PC-3 (cell line): Measurements from ENCODE around the gene PTGES3L. TPM values are rescaled to one million over a fixed set of nuclear protein-coding genes. Genes with fewer than 3 reads are reported as not detected.

Source experiments
- ATAC-seq: fragments of 200-7000 bp; cut with Tn5 transposase; 2 replicates; pipeline ENCODE4 v1.9.1; 2020; ENCODE audit warnings: mild to moderate bottlenecking, moderate library complexity
- BruUV-seq: library from RNA; stranded (reverse); fragments of 400-500 nt; replicated peaks from 2 replicates; lab custom pipeline; 2021; lab: Mats Ljungman, UMichigan
- CTCF ChIA-PET: fragments of 300-600 bp; sonication (Branson Sonifier 250); formaldehyde crosslinking; loops from one replicate; lab custom pipeline; 2022; ENCODE audit warnings: antibody characterized with exemption; lab: Charles Lee
- POLR2A ChIA-PET: fragments of 300-600 bp; sonication (Branson Sonifier 250); formaldehyde crosslinking; loops from one replicate; lab custom pipeline; 2022; ENCODE audit warnings: antibody characterized with exemption; ENCODE audit not compliant: unreplicated experiment; lab: Charles Lee
- DNase-seq: peaks from one replicate; pipeline ENCODE4 v3.0.0-alpha.2; 2015
- H2AFZ ChIP-seq: fragments of 300-600 bp; sonication (generic); 2 replicates; pipeline ENCODE4 v1.6.0; 2016; ENCODE audit warnings: antibody characterized with exemption, low read length
- H3F3A ChIP-seq: fragments of 300-600 bp; sonication (generic); one replicate; pipeline ENCODE4 v1.6.0; 2017; ENCODE audit warnings: antibody characterized with exemption, low read length, control low read depth, mild to moderate bottlenecking; ENCODE audit not compliant: unreplicated experiment
- H3K27ac ChIP-seq: fragments of 300-600 bp; sonication (generic); 2 replicates; pipeline ENCODE4 v1.5.1; 2016; ENCODE audit warnings: mild to moderate bottlenecking, low read length
- H3K27me3 ChIP-seq: fragments of 300-600 bp; sonication (generic); 2 replicates; pipeline ENCODE4 v1.6.1; 2016; ENCODE audit warnings: low read length, mixed read lengths
- H3K36me3 ChIP-seq: fragments of 300-600 bp; sonication (generic); 2 replicates; pipeline ENCODE4 v1.6.1; 2016; ENCODE audit warnings: low read depth, mixed run types, low read length, mixed read lengths
- H3K4me1 ChIP-seq: fragments of 300-600 bp; sonication (generic); 2 replicates; pipeline ENCODE4 v1.5.1; 2016; ENCODE audit warnings: low read length; ENCODE audit not compliant: insufficient read depth
- H3K4me2 ChIP-seq: fragments of 300-600 bp; sonication (generic); 2 replicates; pipeline ENCODE4 v1.6.0; 2016; ENCODE audit warnings: low read length
- H3K4me3 ChIP-seq: fragments of 300-600 bp; sonication (generic); 2 replicates; pipeline ENCODE4 v1.5.1; 2016; ENCODE audit warnings: mild to moderate bottlenecking, low read length, mixed read lengths
- H3K79me2 ChIP-seq: fragments of 300-600 bp; sonication (generic); 2 replicates; pipeline ENCODE4 v1.6.1; 2017; ENCODE audit warnings: low read length, mixed read lengths
- H3K9ac ChIP-seq: fragments of 300-600 bp; sonication (generic); 2 replicates; pipeline ENCODE4 v1.6.0; 2016; ENCODE audit warnings: mild to moderate bottlenecking, low read length
- H3K9me2 ChIP-seq: fragments of 300-600 bp; sonication (generic); replicated peaks from 2 replicates; pipeline ENCODE4 v1.6.1; 2016; ENCODE audit warnings: mixed run types, low read length, mixed read lengths
- H3K9me3 ChIP-seq: fragments of 300-600 bp; sonication (generic); 2 replicates; pipeline ENCODE4 v1.6.1; 2016; ENCODE audit warnings: low read length, mixed read lengths
- H4K20me1 ChIP-seq: fragments of 300-600 bp; sonication (generic); 2 replicates; pipeline ENCODE4 v1.6.1; 2016; ENCODE audit warnings: low read length, mixed read lengths
- CTCF ChIP-seq: fragments of 300-600 bp; sonication (generic); conservative IDR thresholded peaks from 2 replicates; pipeline ENCODE4 v1.5.1; 2017; ENCODE audit warnings: antibody characterized with exemption, low read depth, mild to moderate bottlenecking, low read length
- EZH2 ChIP-seq: fragments of 300-600 bp; sonication (generic); IDR thresholded peaks from one replicate; pipeline ENCODE4 v1.6.1; 2017; ENCODE audit warnings: antibody characterized with exemption, mild to moderate bottlenecking, low read length; ENCODE audit not compliant: unreplicated experiment
- EZH2phosphoT487 ChIP-seq: fragments of 300-600 bp; sonication (generic); IDR thresholded peaks from 2 replicates; pipeline ENCODE4 v1.6.1; 2018; ENCODE audit warnings: mild to moderate bottlenecking, antibody characterized with exemption, low read length, borderline replicate concordance
- intact Hi-C: fragments of 100-400 bp; cut with micrococcal nuclease; formaldehyde crosslinking; loops from 2 replicates; pipeline ENCODE4 v1.9.0; 2023
- total RNA-seq: library from RNA; depleted of rRNA; stranded (reverse); fragments of >200 nt; gene quantifications from 2 replicates; pipeline ENCODE4 v1.2.3, GENCODE V29; 2014

Gene PTGES3L
- total RNA-seq, 1 experiment from 2014 or later = 0.55 TPM

- no peak for ATAC-seq
- Histone ChIP-seq H3K4me1 (peaks cover 12% of the 10 kb centered on the region), H3K4me2 (no peak overlapping the region), H3K4me3 (no peak overlapping the region), H3K9me3 (no peaks in the 10 kb centered on the region), H3K27ac (no peak overlapping the region), H3K27me3 (no peaks in the 10 kb centered on the region), H3K9me2 (no peaks in the 10 kb centered on the region), H3K79me2 (no peaks in the 10 kb centered on the region), H3K36me3 (no peaks in the 10 kb centered on the region), H3F3A (no peaks in the 10 kb centered on the region), H3K9ac (no peak overlapping the region), H2AFZ (no peak overlapping the region), H4K20me1 (no peaks in the 10 kb centered on the region)
- no peak for TF ChIP-seq EZH2
- TF ChIP-seq EZH2phosphoT487 = no peak
- TF ChIP-seq CTCF = no peak
- ChIA-PET POLR2A (no interaction called here), CTCF (no interaction called here)
- no peak for DNase-seq
- intact Hi-C loops = no loop called here
- no TSS peak for BruUV-seq
Measured at GRCh38 chr17:43014020-43014648, 34.3 kb upstream of the PTGES3L start.

GRCh38 chr17:43013296-43013695 lies 33.4 kb upstream of the PTGES3L start:
- BruUV-seq = no TSS peak
- no peaks in the 10 kb centered on the region for H3K9me2 ChIP-seq
- no peak overlapping the region for H2AFZ ChIP-seq
- H4K20me1 ChIP-seq = no peaks in the 10 kb centered on the region
- no peak overlapping the region for H3K4me3 ChIP-seq
- peaks cover 12% of the 10 kb centered on the region for H3K4me1 ChIP-seq
- POLR2A ChIA-PET = no interaction called here
- no peaks in the 10 kb centered on the region for H3K27me3 ChIP-seq
- no peak for DNase-seq
- TF ChIP-seq EZH2phosphoT487 (no peak), CTCF (no peak), EZH2 (no peak)
- CTCF ChIA-PET = no interaction called here
- H3K79me2 ChIP-seq = no peaks in the 10 kb centered on the region
- no peaks in the 10 kb centered on the region for H3F3A ChIP-seq
- H3K36me3 ChIP-seq = no peaks in the 10 kb centered on the region
- H3K27ac ChIP-seq = no peak overlapping the region
- intact Hi-C loops = no loop called here
- H3K9me3 ChIP-seq = no peaks in the 10 kb centered on the region
- H3K9ac ChIP-seq = no peak overlapping the region
- ATAC-seq = no peak
- H3K4me2 ChIP-seq = no peak overlapping the region

GRCh38 chr17:43011728-43012472 lies 32.0 kb upstream of the PTGES3L start:
- no peaks in the 10 kb centered on the region for H3F3A ChIP-seq
- H3K27ac ChIP-seq = peak overlapping the region; percentile 86
- H3K27me3 ChIP-seq = no peaks in the 10 kb centered on the region
- no peaks in the 10 kb centered on the region for H3K9me3 ChIP-seq
- CTCF ChIA-PET = no interaction called here
- no peaks in the 10 kb centered on the region for H3K79me2 ChIP-seq
- no peaks in the 10 kb centered on the region for H3K9me2 ChIP-seq
- DNase-seq (no peak), ATAC-seq (no peak)
- H3K4me3 ChIP-seq = no peak overlapping the region
- peaks cover 12% of the 10 kb centered on the region for H3K4me1 ChIP-seq
- POLR2A ChIA-PET = interaction anchor here (0.8 kb wide), 1 partner anchor 14 kb away, joined by 7 read pairs; the partner anchor contains the start of gene RPL27
- no peak overlapping the region for H3K4me2 ChIP-seq
- BruUV-seq = no TSS peak
- H3K36me3 ChIP-seq = no peaks in the 10 kb centered on the region
- intact Hi-C loops = no loop called here
- no peak overlapping the region for H2AFZ ChIP-seq
- TF ChIP-seq EZH2 (no peak), CTCF (no peak), EZH2phosphoT487 (no peak)
- H4K20me1 ChIP-seq = no peaks in the 10 kb centered on the region
- no peak overlapping the region for H3K9ac ChIP-seq
